GM12892 (cell line): Measurements from ENCODE around the gene GLP1R.

ENCODE experiments used
- POLR2A ChIP-seq: IDR thresholded peaks from 2 replicates; pipeline ENCODE4 v1.6.1; 2011; ENCODE audit warnings: low read depth, low read length, control low read depth
- TAF1 ChIP-seq: IDR thresholded peaks from 2 replicates; pipeline ENCODE4 v1.6.1; 2011; ENCODE audit warnings: low read depth, mild to moderate bottlenecking, control low read depth, low read length, borderline replicate concordance

GRCh38 chr6:39056681-39057080, 8.1 kb downstream of the GLP1R start:
- TF ChIP-seq POLR2A (no peak), TAF1 (no peak)
